Lower leg skin (tissue), 3 donors: ENCODE measurements around the gene EXTL2.

Source experiments
- CTCF ChIP-seq, 3 donors: fragments of 450-650 bp; IDR thresholded peaks; one replicate each; pipeline ENCODE4 v1.5.1; 2016; ENCODE audit warnings: antibody characterized with exemption in 3 of 3, mild to moderate bottlenecking in 3 of 3, moderate library complexity in 2 of 3
- POLR2A ChIP-seq, 2 donors: fragments of 450-650 bp; IDR thresholded peaks; one replicate each; pipeline ENCODE4 v1.6.1; 2016 to 2017; ENCODE audit warnings: antibody characterized with exemption in 2 of 2, mild to moderate bottlenecking in 1 of 2, moderate library complexity in 1 of 2

GRCh38 chr1:100905181-100905580 is 10.5 kb upstream of the EXTL2 start:
- TF ChIP-seq CTCF (IDR thresholded peaks at IDR 0.05) (no peak), POLR2A (IDR thresholded peaks at IDR 0.05) (no peak)
